ENCODE data around the gene CARNS1.
A peak's percentile ranks its signal among the peaks of the same experiment; 100 is the strongest.

GRCh38 chr11:67409261-67409666 is 6.2 kb upstream of the CARNS1 start:
- no peak for TF ChIP-seq CTCF (IDR thresholded peaks at IDR 0.05 in 8 of 11, conservative IDR thresholded peaks at IDR 0.05 in 3 of 11)
- TF ChIP-seq POLR2A (IDR thresholded peaks at IDR 0.05), result peak in 1 of 3 donors; percentile 25
- TF ChIP-seq POLR2AphosphoS5 (IDR thresholded peaks at IDR 0.05), result peak; percentile 90 to 91 (median 91)

Data from spleen (tissue), 7 donors.